Stimulated activated CD4-positive, alpha-beta T cell treated with anti-CD3 and anti-CD28 coated beads, Interleukin-4, amount 100 ng/mL, for 1 hour (primary cell): ENCODE measurements around the gene SERPINA5.
"Not testable (repeated sequence)": the region's sequence is repeated elsewhere in the genome, so short reads cannot be mapped to it uniquely, and the experiment has no call there.

Experiments used
- DNase-seq: peaks from one replicate; pipeline ENCODE4 v3.0.0-alpha.2; 2020

The SERPINA5 gene

GRCh38 chr14:94577472-94577871, 3.8 kb upstream of the SERPINA5 start:
- DNase-seq, result not testable (repeated sequence)

- DNase-seq, result no peak
These were observed 2.5 kb upstream of the SERPINA5 start for GRCh38 chr14:94578712-94579111.

GRCh38 chr14:94582199-94582750, 1.0 kb downstream of the SERPINA5 start:
- no peak for DNase-seq

- no peak for DNase-seq
These were observed 1.6 kb downstream of the SERPINA5 start for GRCh38 chr14:94582851-94583250.

- DNase-seq, result no peak
These were observed 2.3 kb downstream of the SERPINA5 start for GRCh38 chr14:94583557-94583956.

- no peak for DNase-seq
These were observed 3.5 kb downstream of the SERPINA5 start for GRCh38 chr14:94584591-94585280.

- DNase-seq, result no peak
These were observed 5.4 kb downstream of the SERPINA5 start for GRCh38 chr14:94586635-94587034.

GRCh38 chr14:94588311-94588710, 7.1 kb downstream of the SERPINA5 start:
- no peak for DNase-seq

GRCh38 chr14:94591073-94591472, 9.8 kb downstream of the SERPINA5 start:
- no peak for DNase-seq

GRCh38 chr14:94591871-94592270, 10.6 kb downstream of the SERPINA5 start:
- no peak for DNase-seq

GRCh38 chr14:94592457-94592856, 11.2 kb downstream of the SERPINA5 start:
- DNase-seq, result no peak

GRCh38 chr14:94593376-94593748, 12.1 kb downstream of the SERPINA5 start:
- no peak for DNase-seq

- DNase-seq, result no peak
These were observed 12.7 kb downstream of the SERPINA5 start for GRCh38 chr14:94593749-94594431.

GRCh38 chr14:94594441-94594840, 13.2 kb downstream of the SERPINA5 start:
- DNase-seq, result no peak

- no peak for DNase-seq
These were observed 14.7 kb downstream of the SERPINA5 start for GRCh38 chr14:94595912-94596311.

GRCh38 chr14:94596361-94596760, 15.1 kb downstream of the SERPINA5 start:
- no peak for DNase-seq

GRCh38 chr14:94597788-94598187, 16.6 kb downstream of the SERPINA5 start:
- DNase-seq, result no peak

- DNase-seq, result no peak
These were observed 17.2 kb downstream of the SERPINA5 start for GRCh38 chr14:94598506-94598815.

GRCh38 chr14:94598816-94599655, 17.8 kb downstream of the SERPINA5 start:
- no peak for DNase-seq

- no peak for DNase-seq
These were observed 18.4 kb downstream of the SERPINA5 start for GRCh38 chr14:94599656-94600004.

- no peak for DNase-seq
These were observed 18.9 kb downstream of the SERPINA5 start for GRCh38 chr14:94600148-94600545.

GRCh38 chr14:94601884-94602391, 20.7 kb downstream of the SERPINA5 start:
- no peak for DNase-seq

- no peak for DNase-seq
These were observed 21.5 kb downstream of the SERPINA5 start for GRCh38 chr14:94602722-94603121.

- DNase-seq, result no peak
These were observed 24.1 kb downstream of the SERPINA5 start for GRCh38 chr14:94605361-94605760.
